Rectal smooth muscle tissue (tissue), 1 donor: ENCODE measurements around the gene UBE3D.
"Not testable (repeated sequence)": the region's sequence is repeated elsewhere in the genome, so short reads cannot be mapped to it uniquely, and the experiment has no call there.

Experiments
- H3K27ac ChIP-seq: one replicate; pipeline ENCODE4 v1.7.0; 2013; ENCODE audit warnings: low read depth, low read length, inconsistent platforms
- H3K27me3 ChIP-seq: one replicate; pipeline ENCODE4 v1.7.0; 2013; ENCODE audit warnings: low read length; ENCODE audit not compliant: control insufficient read depth, insufficient read depth
- H3K36me3 ChIP-seq: one replicate; pipeline ENCODE4 v1.7.0; 2013; ENCODE audit warnings: low read length; ENCODE audit not compliant: control insufficient read depth, insufficient read depth
- H3K4me1 ChIP-seq: one replicate; pipeline ENCODE4 v1.7.0; 2013; ENCODE audit warnings: low read length; ENCODE audit not compliant: control insufficient read depth, insufficient read depth
- H3K4me3 ChIP-seq: one replicate; pipeline ENCODE4 v1.7.0; 2013; ENCODE audit warnings: low read length
- H3K9ac ChIP-seq: one replicate; pipeline ENCODE4 v1.7.0; 2013; ENCODE audit warnings: low read length

UBE3D gene

GRCh38 chr6:83051377-83052172 is 14.1 kb downstream of the UBE3D start:
- no peak overlapping the region for H3K27ac ChIP-seq
- H3K9ac ChIP-seq = no peak overlapping the region
- no peaks in the 10 kb centered on the region for H3K27me3 ChIP-seq
- no peaks in the 10 kb centered on the region for H3K4me1 ChIP-seq
- no peak overlapping the region for H3K4me3 ChIP-seq
- H3K36me3 ChIP-seq = no peaks in the 10 kb centered on the region

DNA sequence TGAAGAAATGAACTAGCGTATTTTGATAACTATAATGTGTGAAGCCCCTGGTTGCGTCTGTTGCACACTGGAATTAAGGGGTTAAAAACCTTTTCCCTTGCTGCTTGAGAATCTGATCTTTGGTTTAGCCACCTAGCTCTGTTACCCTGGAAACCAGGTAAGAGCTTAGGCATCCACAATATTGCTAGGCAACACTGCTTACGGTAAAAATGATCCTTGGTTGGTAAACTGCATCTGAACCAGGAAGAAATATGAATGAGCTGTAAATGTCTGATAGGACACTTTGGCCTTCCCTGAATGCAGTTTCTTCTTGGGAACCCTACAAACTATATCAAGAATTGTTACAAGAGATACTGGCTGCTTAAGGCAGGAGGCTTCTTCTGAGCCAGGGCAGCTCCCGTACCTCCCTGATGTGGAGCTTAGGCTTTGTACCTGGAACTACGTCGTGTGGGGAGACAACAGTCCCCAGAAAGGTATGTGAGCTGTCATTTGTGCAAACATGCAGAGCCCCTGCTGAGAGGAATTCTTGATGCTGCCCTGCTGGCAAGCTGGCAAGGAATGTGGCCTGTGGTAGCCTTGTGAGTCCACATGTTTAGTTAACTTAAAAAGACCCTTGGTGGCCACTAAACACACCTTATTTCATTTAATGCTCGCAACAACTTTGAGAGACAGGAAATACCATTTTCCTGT is 18.4 kb downstream of the UBE3D start:
- H3K27ac ChIP-seq = no peak overlapping the region
- H3K9ac ChIP-seq = no peak overlapping the region

DNA sequence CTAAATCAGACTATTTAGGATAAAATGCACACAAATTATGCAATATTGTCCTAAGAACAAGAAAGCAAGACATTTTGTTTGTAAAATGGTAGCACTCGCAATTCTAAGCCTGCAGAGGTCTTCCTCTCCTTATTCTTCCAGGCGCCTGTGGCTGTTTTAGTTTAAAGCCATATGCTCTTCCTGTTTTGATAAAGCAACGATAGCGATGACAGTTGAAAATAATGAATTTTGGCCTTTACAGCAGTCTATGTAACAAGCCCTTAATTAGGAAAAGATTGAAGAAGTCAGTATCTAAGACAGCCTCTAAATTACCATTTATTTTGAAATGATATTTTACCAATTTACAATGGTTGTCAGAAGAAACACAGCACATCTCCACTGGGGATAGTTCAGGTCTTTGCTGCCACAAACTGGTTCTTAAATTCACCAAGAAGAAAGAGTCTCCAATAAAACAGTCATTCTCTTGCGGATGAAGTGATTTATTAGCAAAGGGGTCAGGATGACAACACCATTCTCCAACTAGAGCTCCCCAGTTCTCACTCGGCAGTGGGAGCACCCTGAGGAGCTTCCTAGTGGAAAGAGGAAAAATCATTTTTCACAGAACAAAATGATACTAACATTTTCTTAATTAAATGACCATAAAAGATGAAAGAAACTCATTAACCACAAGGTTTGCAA is 21.4 kb downstream of the UBE3D start:
- H3K9ac ChIP-seq = no peak overlapping the region
- no peak overlapping the region for H3K27ac ChIP-seq
- H3K4me3 ChIP-seq = no peak overlapping the region
- no peaks in the 10 kb centered on the region for H3K4me1 ChIP-seq
- no peaks in the 10 kb centered on the region for H3K27me3 ChIP-seq
- no peaks in the 10 kb centered on the region for H3K36me3 ChIP-seq

More for the DNA sequence above, 18.4 kb downstream of the UBE3D start:
- Histone ChIP-seq H3K36me3 (no peaks in the 10 kb centered on the region), H3K4me3 (no peak overlapping the region), H3K4me1 (no peaks in the 10 kb centered on the region), H3K27me3 (no peaks in the 10 kb centered on the region)

DNA sequence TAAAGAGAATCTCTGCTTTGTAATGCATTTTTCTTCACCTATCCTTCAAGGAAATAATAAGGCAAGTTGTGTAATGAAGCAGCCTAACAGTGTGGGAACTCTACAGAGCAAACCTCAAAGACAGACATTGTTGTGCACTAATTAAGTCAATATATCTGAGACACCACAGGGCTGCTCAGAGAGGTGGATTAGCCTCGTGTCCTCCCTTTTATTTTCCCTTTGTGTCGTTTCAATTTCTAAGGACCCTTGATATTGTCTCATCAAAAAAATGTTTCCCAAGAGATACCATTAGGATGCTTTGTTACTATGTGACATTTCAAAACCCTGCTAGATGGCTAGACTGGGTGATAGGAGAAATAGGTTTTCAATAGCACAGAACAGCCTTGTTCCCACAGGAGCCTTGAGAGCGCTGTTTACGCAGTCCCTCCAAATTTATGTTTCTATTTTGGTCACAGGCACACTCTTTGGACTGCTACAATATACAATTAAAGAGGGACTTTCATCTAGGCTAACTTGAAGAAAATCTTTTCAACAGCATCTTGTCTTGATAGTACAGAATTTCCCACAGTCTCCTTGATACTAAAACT is 23.1 kb downstream of the UBE3D start:
- Histone ChIP-seq H3K36me3 (no peaks in the 10 kb centered on the region), H3K27ac (no peak overlapping the region), H3K9ac (no peak overlapping the region), H3K4me3 (no peak overlapping the region), H3K27me3 (no peaks in the 10 kb centered on the region), H3K4me1 (no peaks in the 10 kb centered on the region)

- Histone ChIP-seq H3K36me3 (no peaks in the 10 kb centered on the region), H3K27ac (no peak overlapping the region), H3K27me3 (no peaks in the 10 kb centered on the region), H3K4me1 (no peaks in the 10 kb centered on the region), H3K4me3 (no peak overlapping the region), H3K9ac (no peak overlapping the region)
These were observed 27.4 kb downstream of the UBE3D start for GRCh38 chr6:83038246-83038645.

DNA sequence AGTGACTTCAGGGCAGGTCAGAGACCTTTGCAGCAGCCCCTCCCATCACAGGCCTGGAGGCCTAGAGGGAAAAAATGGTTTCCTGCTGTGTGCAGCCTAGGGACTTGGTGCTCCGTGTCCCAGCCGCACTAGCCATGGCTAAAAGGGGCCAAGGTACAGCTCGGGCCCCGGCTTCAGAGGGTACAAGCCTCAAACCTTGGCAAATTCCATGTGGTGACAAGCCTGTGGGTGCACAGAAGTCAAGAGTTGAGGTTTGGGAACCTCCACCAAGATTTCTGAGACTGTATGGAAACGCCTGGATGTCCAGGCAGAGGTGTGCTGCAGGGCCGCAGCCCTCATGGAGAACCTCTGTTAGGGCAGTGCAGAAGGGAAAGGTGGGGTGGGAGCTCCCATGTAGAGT is 34.0 kb downstream of the UBE3D start:
- no peak overlapping the region for H3K27ac ChIP-seq
- no peaks in the 10 kb centered on the region for H3K27me3 ChIP-seq
- H3K36me3 ChIP-seq = peaks cover 8% of the 10 kb centered on the region
- H3K4me1 ChIP-seq = no peaks in the 10 kb centered on the region
- no peak overlapping the region for H3K9ac ChIP-seq
- no peak overlapping the region for H3K4me3 ChIP-seq

DNA sequence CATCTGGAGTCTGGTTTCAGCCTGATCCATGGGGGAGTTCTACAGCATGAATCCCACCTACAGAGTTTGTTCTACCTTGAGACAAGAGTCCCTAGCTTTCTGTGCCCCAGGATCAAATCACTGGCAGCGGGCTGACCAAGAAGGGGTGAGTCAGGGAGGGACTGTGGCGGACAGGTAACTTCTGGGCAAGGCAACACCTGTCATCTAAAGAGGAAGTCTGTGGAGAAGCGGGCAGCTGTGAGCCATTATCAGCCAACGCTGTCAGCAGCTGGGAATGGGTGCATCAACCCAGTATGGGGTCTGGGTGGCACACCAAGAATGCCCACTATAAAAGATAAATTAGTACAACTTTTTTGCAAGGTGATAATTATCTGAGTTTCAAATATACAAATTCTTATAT is 45.9 kb downstream of the UBE3D start:
- H3K9ac ChIP-seq = no peak overlapping the region
- no peaks in the 10 kb centered on the region for H3K27me3 ChIP-seq
- H3K4me1 ChIP-seq = no peaks in the 10 kb centered on the region
- H3K36me3 ChIP-seq = no peaks in the 10 kb centered on the region
- H3K4me3 ChIP-seq = no peak overlapping the region
- no peak overlapping the region for H3K27ac ChIP-seq

DNA sequence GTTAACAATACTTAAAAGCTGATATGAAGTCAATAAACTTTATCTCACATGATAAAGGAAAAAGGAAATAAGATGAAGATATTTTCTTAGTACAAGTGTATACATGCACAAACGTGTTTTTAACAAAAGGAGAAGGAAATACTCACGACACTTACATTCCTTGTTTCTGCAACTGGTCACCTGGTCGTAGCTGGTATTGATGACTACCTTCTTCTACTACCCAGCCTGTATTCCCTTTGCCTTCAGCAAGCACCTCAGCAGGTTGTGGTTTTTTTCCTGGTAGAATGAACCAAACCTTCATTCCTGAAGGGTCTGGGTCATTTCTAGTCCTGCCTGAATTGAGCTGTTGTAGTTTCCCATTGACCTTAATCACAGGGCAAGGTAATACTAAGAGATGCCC is 54.5 kb downstream of the UBE3D start:
- not testable (repeated sequence) for H3K27me3 ChIP-seq, H3K36me3 ChIP-seq

GRCh38 chr6:83008626-83009025 is 57.0 kb downstream of the UBE3D start:
- Histone ChIP-seq H3K4me1 (no peaks in the 10 kb centered on the region), H3K36me3 (no peaks in the 10 kb centered on the region), H3K27ac (no peak overlapping the region)

More for the DNA sequence above, 54.5 kb downstream of the UBE3D start:
- not testable (repeated sequence) for H3K4me3 ChIP-seq, H3K9ac ChIP-seq, H3K27ac ChIP-seq, H3K4me1 ChIP-seq

GRCh38 chr6:83006270-83006905 is 59.3 kb downstream of the UBE3D start:
- Histone ChIP-seq H3K27me3 (no peaks in the 10 kb centered on the region), H3K9ac (no peak overlapping the region), H3K36me3 (no peaks in the 10 kb centered on the region), H3K4me3 (no peak overlapping the region), H3K27ac (no peak overlapping the region), H3K4me1 (no peaks in the 10 kb centered on the region)

More at GRCh38 chr6:83008626-83009025, 57.0 kb downstream of the UBE3D start:
- no peak overlapping the region for H3K9ac ChIP-seq
- no peaks in the 10 kb centered on the region for H3K27me3 ChIP-seq
- H3K4me3 ChIP-seq = no peak overlapping the region

DNA sequence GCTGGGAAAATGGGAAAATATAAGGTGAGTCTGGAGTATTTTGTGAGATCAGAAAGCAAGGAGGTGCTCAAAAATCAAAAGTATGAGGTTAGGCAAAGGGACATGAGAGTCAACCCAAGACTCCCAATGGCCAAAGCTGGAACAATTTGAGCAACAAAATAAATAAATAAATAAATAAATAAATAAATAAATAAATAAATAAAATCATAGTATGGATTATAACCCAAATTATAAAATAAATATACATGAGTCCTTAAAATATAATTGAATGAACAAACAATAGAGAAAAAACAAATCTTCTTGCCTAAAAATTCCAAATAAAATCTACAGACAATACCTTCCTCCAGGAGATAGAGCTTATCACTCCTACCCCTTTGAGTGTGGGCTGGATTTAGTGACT is 69.5 kb downstream of the UBE3D start:
- Histone ChIP-seq H3K4me1 (no peaks in the 10 kb centered on the region), H3K4me3 (no peak overlapping the region), H3K36me3 (no peaks in the 10 kb centered on the region), H3K27me3 (no peaks in the 10 kb centered on the region), H3K27ac (no peak overlapping the region), H3K9ac (no peak overlapping the region)

- H3K27ac ChIP-seq = no peak overlapping the region
- H3K4me1 ChIP-seq = no peaks in the 10 kb centered on the region
- no peak overlapping the region for H3K9ac ChIP-seq
- no peaks in the 10 kb centered on the region for H3K27me3 ChIP-seq
- no peaks in the 10 kb centered on the region for H3K36me3 ChIP-seq
- no peak overlapping the region for H3K4me3 ChIP-seq
These were observed 70.6 kb downstream of the UBE3D start for GRCh38 chr6:82995066-82995465.
